Mesenteric fat pad (tissue), 1 donor: ENCODE data around the gene MYO5B. TPM values are rescaled to one million over a fixed set of nuclear protein-coding genes. Genes with fewer than 3 reads are reported as not detected.
"Not testable (repeated sequence)": the region's sequence is repeated elsewhere in the genome, so short reads cannot be mapped to it uniquely, and the experiment has no call there.

Experiments used
- DNase-seq: peaks from one replicate; pipeline ENCODE4 v3.0.0-alpha.2; 2020; ENCODE audit warnings: low spot score
- total RNA-seq: library from RNA; stranded (reverse); fragmentation: NEBNext Ultra II Directional; extraction: Animal tissue kit (Norgen Biotek cat#: 25700); gene quantifications from one replicate; pipeline ENCODE4 v1.2.1, GENCODE V29; 2021
- donor health status: DM: yes; HTN: yes; CAD: no.

MYO5B gene
- total RNA-seq, 1 donor from 2014 or later, result 1.6 TPM

GRCh38 chr18:49892148-49892924, 302.6 kb downstream of the MYO5B start:
- DNase-seq, result no peak

- no peak for DNase-seq
Measured at GRCh38 chr18:49890041-49890440, 304.9 kb downstream of the MYO5B start.

- not testable (repeated sequence) for DNase-seq
Measured at GRCh38 chr18:49889552-49889951, 305.4 kb downstream of the MYO5B start.

DNA sequence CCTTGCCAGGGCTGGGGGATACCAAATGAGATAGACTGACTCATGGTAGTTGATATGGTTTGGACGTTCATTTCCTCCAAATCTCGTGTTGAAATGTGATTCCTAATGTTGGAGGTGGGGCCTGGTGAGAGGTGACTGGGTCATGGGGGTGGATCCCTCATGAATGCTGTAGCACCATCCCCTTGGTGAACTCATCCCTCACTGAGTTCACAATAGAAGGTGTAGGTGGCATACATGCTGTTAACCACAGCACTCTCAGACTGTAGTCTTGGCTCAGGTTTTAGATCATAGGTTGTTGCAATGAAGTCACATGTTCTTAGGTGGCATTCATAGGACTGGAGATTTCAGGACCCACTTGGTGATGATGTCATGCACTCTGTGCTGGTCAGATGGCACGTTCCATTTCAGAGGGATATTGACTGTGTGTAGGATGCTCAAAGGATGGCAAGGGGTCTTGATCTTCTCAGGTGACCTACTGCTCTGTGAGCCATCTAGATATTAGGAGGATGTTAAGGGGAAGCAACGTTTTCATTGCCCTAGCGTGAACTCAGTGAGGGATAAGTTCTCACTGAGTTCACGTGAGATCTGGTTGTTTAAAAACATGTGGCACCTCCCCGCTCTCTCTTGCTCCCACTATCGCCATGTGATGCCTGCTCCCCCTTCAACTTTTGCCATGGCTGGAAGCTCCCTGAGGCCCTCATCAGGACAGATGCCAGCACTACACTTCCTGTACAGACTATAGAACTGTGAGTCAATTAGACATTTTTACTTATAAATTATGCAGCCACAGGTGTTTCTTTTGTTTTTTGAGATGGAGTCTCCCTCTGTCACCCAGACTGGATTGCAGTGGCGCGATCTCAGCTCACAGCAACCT, 307.8 kb downstream of the MYO5B start:
- DNase-seq, result no peak

GRCh38 chr18:49884959-49885358, 310.0 kb downstream of the MYO5B start:
- no peak for DNase-seq

DNA sequence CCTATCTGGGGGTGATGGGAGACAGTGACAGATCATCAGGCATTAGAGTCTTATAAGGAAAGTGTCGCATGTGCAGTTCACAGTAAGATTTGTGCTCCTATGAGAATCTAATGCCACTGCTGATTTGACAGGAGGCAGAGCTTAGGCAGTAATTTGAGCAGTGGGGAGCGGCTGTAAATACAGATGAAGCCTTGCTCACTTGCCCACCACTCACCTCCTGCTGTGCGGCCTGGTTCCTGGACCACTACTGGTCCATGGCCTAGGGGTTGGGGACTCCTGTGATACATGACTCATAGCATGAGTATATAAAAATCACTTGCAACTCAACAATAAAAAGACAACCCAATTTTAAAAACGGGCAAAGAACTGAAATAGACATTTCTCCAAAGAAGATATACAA, 310.5 kb downstream of the MYO5B start:
- no peak for DNase-seq

DNA sequence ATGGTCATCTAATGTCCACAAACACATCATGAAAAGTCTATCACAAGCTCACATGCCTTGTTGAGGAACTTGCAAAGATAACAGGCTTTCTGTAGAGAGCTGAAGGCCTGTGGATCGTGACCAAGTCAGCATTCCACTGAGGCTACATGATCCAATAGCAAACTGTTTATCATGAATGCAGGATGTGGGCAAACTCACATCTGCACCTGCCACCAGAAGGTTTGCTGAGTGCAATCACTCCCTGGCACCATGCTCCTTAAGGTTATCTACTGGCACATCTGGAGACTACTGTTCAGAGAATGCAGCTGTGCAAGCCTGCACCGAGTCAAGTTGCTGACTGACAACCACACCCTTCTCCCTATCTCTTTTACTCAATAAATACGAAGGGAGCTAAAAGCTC, 314.3 kb downstream of the MYO5B start:
- no peak for DNase-seq

DNA sequence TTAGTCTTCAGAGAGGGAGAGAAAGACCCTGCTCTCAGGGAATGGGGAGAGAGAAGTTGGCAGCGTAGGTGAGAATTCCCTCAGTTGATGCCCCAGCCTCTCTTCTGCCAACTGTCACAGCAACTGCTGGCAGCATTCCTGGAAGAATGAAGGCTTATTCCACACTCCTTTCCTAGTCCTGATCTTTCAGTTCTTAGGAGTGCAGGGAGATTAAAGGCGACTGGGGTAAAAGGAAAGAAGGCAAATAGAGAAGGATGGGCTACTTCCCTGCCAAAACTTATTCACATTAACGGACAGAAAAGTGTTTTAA, 315.7 kb downstream of the MYO5B start:
- DNase-seq, result no peak

DNA sequence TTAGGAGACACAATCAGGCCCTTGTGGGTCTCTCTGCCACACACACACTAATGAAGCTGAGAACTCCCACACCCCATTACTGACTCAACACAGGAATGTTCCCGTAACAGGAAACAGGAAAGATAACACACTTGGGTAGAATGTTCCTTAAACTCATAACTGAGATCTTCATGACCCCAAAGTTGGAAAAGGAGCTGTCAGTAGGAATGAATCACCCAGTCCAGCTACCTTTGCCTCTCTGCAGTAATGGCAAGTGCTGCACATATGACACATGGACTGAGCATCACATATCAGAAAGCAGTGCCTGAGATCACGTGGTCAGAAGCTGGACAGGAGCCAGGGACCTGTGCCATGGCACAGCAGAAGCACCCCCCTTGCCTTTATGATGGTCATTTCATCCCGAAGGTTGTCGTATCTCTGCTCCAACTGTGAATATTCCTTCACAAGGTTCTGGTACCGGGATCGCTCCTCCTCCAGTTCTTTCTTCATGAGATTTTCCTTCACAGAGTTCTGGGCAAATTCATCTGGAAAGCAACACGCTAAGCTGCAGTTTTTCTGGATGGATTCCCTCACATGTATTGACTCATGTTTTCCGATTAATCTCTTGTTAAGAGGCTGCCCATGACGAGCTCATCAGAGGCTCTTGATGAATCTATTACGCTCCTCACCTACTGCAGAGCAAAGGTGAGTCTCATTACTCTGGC, 316.2 kb downstream of the MYO5B start:
- no peak for DNase-seq

DNA sequence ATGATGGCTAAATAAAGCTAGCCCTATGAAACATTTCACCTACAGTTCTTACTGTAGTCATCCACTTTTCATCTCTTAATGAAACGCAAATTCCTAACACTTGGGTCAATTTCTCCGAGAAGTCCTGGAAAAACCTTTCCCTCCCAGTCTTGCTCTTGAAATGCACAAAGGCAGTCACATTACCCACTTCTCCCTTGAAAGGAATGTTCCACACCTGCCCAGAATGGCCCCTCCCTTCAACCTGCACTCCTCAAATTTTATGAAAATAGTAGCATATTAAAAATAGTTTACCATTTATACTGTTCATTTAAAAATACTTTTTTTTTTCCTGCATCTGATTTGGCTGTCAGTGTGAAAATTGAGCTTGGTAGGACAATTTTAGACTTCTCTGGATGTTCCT, 316.9 kb downstream of the MYO5B start:
- DNase-seq, result no peak

DNA sequence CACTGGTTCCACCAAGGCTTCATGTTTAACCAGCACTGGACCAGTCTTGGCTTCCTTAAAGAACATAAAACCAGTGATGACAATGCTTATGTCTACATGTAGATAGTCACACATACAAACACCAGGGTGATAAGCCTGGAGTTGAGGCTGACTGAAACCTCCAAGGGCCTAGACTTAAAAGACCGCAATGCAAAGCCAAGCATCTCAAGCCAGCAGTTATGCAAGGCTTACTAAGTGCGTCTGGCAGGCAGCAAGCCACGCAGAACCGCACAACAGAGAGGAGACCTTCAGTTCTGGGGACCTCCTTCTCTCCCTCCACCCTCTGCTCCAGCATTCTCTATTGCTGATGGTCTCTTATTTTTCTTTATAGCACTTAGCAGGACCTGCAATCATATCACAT, 318.4 kb downstream of the MYO5B start:
- DNase-seq, result no peak

GRCh38 chr18:49875783-49876182, 319.2 kb downstream of the MYO5B start:
- no peak for DNase-seq

DNA sequence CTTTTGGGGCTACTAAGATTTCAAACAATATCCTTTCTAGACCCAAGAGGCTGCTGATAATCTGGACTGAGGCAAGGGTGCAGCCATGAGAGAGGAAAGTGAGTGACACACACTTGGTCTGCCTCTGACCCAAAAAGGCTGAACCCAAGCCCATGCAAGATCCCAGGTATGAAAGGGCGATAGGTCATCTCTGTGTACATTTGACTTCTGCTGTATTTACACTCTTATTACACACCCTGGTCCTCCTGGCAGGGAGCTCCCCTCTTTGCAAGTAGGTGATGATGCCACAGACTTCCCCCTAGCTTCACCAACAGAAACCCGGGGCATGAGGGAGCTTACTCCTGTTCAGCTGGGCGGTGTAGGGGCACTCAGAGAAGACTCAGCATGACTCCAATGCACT, 319.8 kb downstream of the MYO5B start:
- no peak for DNase-seq

GRCh38 chr18:49874238-49874637, 320.7 kb downstream of the MYO5B start:
- DNase-seq, result no peak

DNA sequence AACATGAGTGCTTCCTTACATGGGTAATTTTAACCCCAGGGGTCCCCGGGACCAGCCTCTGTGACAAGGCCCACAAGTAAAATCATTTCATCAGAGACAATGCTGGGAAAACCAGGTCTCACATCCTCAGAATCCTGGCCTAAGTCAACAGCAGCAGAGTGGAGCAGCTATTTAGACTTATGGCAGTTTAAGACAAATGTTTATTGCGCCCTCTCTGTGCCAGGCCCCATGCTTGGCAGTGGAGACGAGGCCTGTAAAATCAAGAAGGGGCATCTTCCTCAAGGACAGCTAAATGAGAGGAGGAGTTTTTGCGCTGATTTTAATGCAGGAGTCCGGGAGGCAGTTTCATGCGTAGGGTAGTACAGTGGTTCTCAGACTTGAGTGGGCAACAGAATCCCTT, 325.6 kb downstream of the MYO5B start:
- no peak for DNase-seq

GRCh38 chr18:49866680-49867079, 328.3 kb downstream of the MYO5B start:
- DNase-seq, result no peak

GRCh38 chr18:49865401-49865800, 329.5 kb downstream of the MYO5B start:
- no peak for DNase-seq

DNA sequence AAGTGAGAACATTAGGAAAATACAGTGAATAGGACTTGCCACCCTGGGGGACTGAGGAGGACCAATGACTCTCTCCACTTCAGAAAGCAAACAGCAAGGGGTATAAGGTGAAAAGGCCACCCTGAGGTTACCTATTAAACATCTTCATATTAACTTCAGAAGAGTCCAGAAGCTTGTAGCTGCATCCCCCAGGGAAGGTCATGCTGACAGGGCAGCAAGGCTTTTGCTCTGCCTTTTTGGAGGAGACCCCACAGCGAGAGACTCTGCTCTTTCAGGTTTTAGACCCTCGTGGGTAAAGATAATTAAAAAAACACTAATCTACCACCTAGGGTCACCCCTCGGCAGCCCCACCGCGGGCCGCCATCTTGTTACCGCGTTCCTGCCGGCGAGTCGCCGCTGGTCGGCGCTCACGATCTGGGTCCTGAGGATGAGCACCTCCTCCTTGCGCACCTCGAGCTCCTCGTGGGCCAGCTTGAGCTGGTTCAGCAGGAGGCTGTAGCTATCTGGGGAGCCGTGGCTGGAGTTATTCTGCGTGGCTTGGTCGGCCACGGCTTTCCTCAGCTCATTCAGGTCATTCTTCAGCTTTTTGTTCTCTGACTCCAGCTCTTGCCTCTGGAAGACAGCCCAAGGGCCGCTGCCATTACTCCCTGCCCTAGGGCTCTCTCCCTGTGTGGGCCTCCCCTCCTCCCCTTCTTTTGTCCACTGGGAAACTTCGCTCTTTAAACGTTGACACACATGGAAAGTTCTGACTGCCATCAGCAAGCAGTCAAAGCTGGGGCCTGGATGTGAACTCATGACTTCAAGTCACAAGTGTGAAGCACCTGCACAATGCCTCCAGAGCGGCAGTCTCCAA, 331.0 kb downstream of the MYO5B start:
- DNase-seq, result no peak

DNA sequence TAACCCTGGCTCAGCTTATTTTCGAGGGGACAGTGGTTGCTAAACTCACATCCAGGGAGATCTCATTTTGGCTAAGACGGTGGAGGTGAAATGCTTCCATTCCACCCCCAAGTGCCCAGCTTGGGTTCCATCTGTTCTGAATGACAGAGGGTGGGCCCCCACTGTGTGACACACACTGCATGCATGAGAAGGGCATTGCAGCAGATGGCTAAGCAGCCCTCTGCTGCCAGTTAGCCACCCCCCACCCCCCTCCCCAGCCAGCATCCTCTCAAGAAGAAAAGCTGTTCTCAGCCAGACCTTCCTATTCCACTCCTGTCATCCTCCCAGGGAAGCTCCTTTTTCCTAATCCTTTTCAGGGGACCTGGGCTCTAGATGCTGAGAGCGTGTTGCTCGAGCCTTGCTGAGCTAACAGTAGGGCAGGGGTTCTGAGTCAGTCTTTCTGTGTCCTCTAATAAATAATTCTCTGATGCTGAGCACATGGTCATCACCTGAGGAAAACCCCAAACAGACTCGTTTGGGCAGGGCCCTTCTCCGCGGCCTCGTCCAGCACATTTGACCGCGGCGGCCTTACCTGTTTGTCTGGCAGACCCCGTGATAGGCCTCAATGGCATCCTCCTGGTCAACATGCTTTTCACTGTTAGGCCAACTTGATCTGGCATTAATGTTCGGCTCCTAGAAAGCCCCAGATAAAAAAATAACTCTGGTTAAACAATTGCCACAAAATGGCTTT, 332.1 kb downstream of the MYO5B start:
- no peak for DNase-seq

GRCh38 chr18:49861659-49862058, 333.3 kb downstream of the MYO5B start:
- DNase-seq, result no peak
